Kidney (tissue), 14 donors: ENCODE data around the gene SAMM50. TPM values are rescaled to one million over a fixed set of nuclear protein-coding genes. Genes with fewer than 3 reads are reported as not detected.

Source experiments
- DNase-seq, 5 donors: peaks; one replicate each; pipeline ENCODE4 v3.0.0-alpha.2; 2013 to 2020
- FAIRE-seq: peaks from 2 replicates; lab custom pipeline; 2012; peaks lifted over from hg19 to GRCh38; lab: Jason Lieb, UNC
- H3K27ac ChIP-seq, 2 donors: one replicate each; pipeline ENCODE4 v1.7.0; 2013; ENCODE audit warnings: low read depth in 2 of 2, low read length in 2 of 2, inconsistent platforms in 1 of 2
- H3K27me3 ChIP-seq: one replicate; pipeline ENCODE4 v1.7.1; 2013; ENCODE audit warnings: low read length, inconsistent platforms; ENCODE audit not compliant: control insufficient read depth, insufficient read depth
- H3K36me3 ChIP-seq, 3 donors: one replicate each; pipeline versions ENCODE4 v1.7.0 to v1.7.1; 2013; ENCODE audit warnings: low read length in 3 of 3, control low read depth in 1 of 3, inconsistent platforms in 1 of 3; ENCODE audit not compliant: insufficient read depth in 3 of 3, control insufficient read depth in 2 of 3
- H3K4me1 ChIP-seq, 3 donors: one replicate each; pipeline versions ENCODE4 v1.7.0 to v1.7.1; 2013; ENCODE audit warnings: low read length in 3 of 3, inconsistent platforms in 1 of 3, low read depth in 1 of 3; ENCODE audit not compliant: control insufficient read depth in 2 of 3, insufficient read depth in 2 of 3
- H3K4me3 ChIP-seq, 3 donors: one replicate each; pipeline versions ENCODE4 v1.7.0 to v1.8.1; 2013; ENCODE audit warnings: low read length in 3 of 3, control low read depth in 1 of 3, inconsistent platforms in 1 of 3
- H3K9ac ChIP-seq, 3 donors: one replicate each; pipeline versions ENCODE4 v1.7.0 to v1.7.1; 2013; ENCODE audit warnings: low read length in 3 of 3, control low read depth in 1 of 3, inconsistent platforms in 1 of 3
- H3K9me3 ChIP-seq, 3 donors: one replicate each; pipeline versions ENCODE4 v1.7.0 to v1.7.1; 2013; ENCODE audit warnings: low read length in 3 of 3, control low read depth in 1 of 3, inconsistent platforms in 1 of 3; ENCODE audit not compliant: control insufficient read depth in 2 of 3, insufficient read depth in 1 of 3
- CTCF ChIP-seq: IDR thresholded peaks from 3 replicates; pipeline ENCODE4 v1.5.1; 2012; ENCODE audit warnings: mild to moderate bottlenecking, moderate library complexity, borderline replicate concordance; ENCODE audit not compliant: insufficient read depth; ENCODE audit errors: extremely low read depth
- intact Hi-C: fragments of 100-400 bp; cut with DNase I; formaldehyde crosslinking; loops from one replicate; pipeline ENCODE4 v1.11.1; 2022
- polyA plus RNA-seq: library from polyadenylated mRNA; stranded (reverse); fragments of 350-450 nt; fragmentation: Illumina TruSeq; extraction: RNeasy Lipid Tissue Mini Kit (QIAGEN cat#74804); gene quantifications from one replicate; pipeline ENCODE4 v1.2.3, GENCODE V29; 2014; ENCODE audit warnings: low read depth, low replicate concordance; ENCODE audit not compliant: insufficient read depth
- total RNA-seq: library from RNA; stranded (reverse); fragmentation: NEBNext Ultra II Directional; extraction: Animal tissue kit (Norgen Biotek cat#: 25700); gene quantifications from one replicate; pipeline ENCODE4 v1.2.1, GENCODE V29; 2021
- donor health status: control.
- donor health status: control.
- donor health status: control.
- donor health status: control.
- donor health status: control.
- donor health status: DM: yes; HTN: yes; CAD: no.
- donor health status: Normal renal cell carcinoma (clear cell type).

The SAMM50 gene
- total and polyA plus RNA-seq, 2 donors from 2014 or later: 34.9 to 57.0 TPM

DNA sequence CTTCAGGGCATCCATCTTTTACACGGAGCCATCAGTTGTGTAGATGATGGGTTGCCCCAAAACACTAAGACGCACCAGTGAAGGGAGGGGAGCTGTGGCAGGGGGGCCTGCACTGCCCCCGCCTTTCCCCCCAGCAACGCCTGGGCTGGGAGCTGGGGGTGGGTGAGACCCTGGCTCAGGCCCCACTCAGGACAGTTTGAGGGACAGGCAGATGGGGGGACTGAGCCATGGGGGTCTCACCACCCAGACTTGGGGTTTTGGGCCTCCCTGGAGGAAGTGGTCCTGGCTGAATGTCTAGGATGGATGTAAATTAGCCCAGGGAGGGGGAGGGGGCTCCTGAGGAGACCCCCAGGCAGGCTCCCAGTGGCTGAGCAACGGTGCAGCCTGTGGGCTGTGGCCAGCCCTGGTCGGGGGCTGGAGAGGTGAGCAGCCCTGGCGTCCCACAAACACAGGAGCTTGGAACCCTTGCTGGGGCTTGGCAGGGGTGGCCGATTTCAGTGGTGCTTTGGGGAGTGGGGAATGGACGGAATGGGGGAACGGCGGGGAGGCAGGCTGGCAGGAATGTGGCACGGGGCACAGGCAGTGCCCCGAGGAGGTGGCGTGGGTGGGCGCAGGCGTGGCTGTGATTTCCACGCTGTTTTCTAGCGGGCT, 74.9 kb downstream of the SAMM50 start:
- TF ChIP-seq CTCF: no peak

DNA sequence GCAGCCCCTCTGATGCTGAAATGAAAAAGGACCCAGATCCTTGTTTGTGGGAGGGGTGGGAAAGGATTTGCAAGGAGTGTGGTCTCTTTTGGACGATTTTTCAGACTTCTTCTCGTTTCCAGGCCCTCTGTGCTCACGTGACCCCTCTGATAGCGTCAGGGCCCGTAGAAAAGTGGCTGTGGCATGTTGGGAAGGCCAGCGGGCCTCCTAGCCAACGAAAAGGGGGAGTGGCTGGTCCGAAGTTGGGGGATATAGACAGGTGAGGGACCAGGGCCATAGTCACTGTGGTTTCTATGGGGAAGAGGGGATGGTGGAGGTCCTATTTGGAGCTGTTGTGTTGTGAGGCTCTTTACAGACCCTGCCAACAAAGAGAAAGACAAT, 75.5 kb downstream of the SAMM50 start:
- H3K9me3 ChIP-seq: no peaks in the 10 kb centered on the region
- intact Hi-C loops: no loop called here
- FAIRE-seq (no peak), DNase-seq (peak in 1 of 5 donors; percentile 30)
- H3K9ac ChIP-seq: no peak overlapping the region
- no peak for TF ChIP-seq CTCF
- peaks cover 0 to 10% (median 0%) of the 10 kb centered on the region in 3 donors for H3K4me1 ChIP-seq
- peak overlapping the region; percentile 71 to 74 for H3K27ac ChIP-seq
- H3K27me3 ChIP-seq: no peaks in the 10 kb centered on the region
- H3K4me3 ChIP-seq: no peak overlapping the region
- H3K36me3 ChIP-seq: no peaks in the 10 kb centered on the region

More for the DNA sequence above, 74.9 kb downstream of the SAMM50 start:
- H3K4me3 ChIP-seq: no peak overlapping the region
- H3K9ac ChIP-seq: no peak overlapping the region
- peak overlapping the region; percentile 71 to 74 for H3K27ac ChIP-seq
- no peaks in the 10 kb centered on the region for H3K9me3 ChIP-seq
- DNase-seq (peak in 1 of 5 donors; percentile 63), FAIRE-seq (no peak)
- peaks cover 0 to 10% (median 0%) of the 10 kb centered on the region in 3 donors for H3K4me1 ChIP-seq
- no peaks in the 10 kb centered on the region for H3K36me3 ChIP-seq
- intact Hi-C loops: no loop called here
- no peaks in the 10 kb centered on the region for H3K27me3 ChIP-seq

GRCh38 chr22:44031158-44031952, 76.1 kb downstream of the SAMM50 start:
- no peak for DNase-seq
- Histone ChIP-seq H3K4me3 (no peak overlapping the region), H3K4me1 (peaks cover 0 to 8% (median 0%) of the 10 kb centered on the region in 3 donors), H3K36me3 (no peaks in the 10 kb centered on the region), H3K27ac (peak overlapping the region in 1 of 2 donors; percentile 71), H3K27me3 (no peaks in the 10 kb centered on the region), H3K9ac (no peak overlapping the region), H3K9me3 (no peaks in the 10 kb centered on the region)
- FAIRE-seq: no peak
- TF ChIP-seq CTCF: no peak
- intact Hi-C loops: no loop called here
